Neural cell (in vitro differentiated cells): ENCODE measurements around the gene IL1R2. TPM values are rescaled to one million over a fixed set of nuclear protein-coding genes. Genes with fewer than 3 reads are reported as not detected.

Experiments
- H2AFZ ChIP-seq: fragments of 200-600, 300-800 bp; sonication (generic), shearing (Covaris generic); 2 replicates; pipeline ENCODE4 v1.6.0; 2014; ENCODE audit warnings: low read depth, mild to moderate bottlenecking, antibody characterized with exemption, low read length, moderate library complexity
- H3F3A ChIP-seq: fragments of 200-600 bp; shearing (Covaris generic); 2 replicates; pipeline ENCODE4 v1.6.1; 2016; ENCODE audit warnings: mild to moderate bottlenecking, moderate library complexity, mixed read lengths, antibody characterized with exemption, low read length; ENCODE audit not compliant: insufficient read depth, poor library complexity, severe bottlenecking
- H3K27ac ChIP-seq: fragments of 200-600, 300-800 bp; sonication (generic), shearing (Covaris generic); 2 replicates; pipeline ENCODE4 v1.5.1; 2014; ENCODE audit warnings: mild to moderate bottlenecking, low read length, moderate library complexity
- H3K27me3 ChIP-seq: fragments of 300-800, 200-600 bp; sonication (generic), shearing (Covaris generic); 2 replicates; pipeline ENCODE4 v1.6.0; 2014; ENCODE audit warnings: mild to moderate bottlenecking, low read depth, low read length, moderate library complexity; ENCODE audit not compliant: insufficient read depth
- H3K36me3 ChIP-seq: fragments of 300-800, 200-600 bp; sonication (generic), shearing (Covaris generic); 2 replicates; pipeline ENCODE4 v1.5.1; 2014; ENCODE audit warnings: mild to moderate bottlenecking, antibody characterized with exemption, low read length, moderate library complexity; ENCODE audit not compliant: insufficient read depth
- H3K4me2 ChIP-seq: fragments of 300-800, 200-600 bp; sonication (generic), shearing (Covaris generic); 2 replicates; pipeline ENCODE4 v1.6.0; 2014; ENCODE audit warnings: mild to moderate bottlenecking, low read length
- H3K4me3 ChIP-seq: fragments of 300-800, 200-600 bp; sonication (generic), shearing (Covaris generic); 2 replicates; pipeline ENCODE4 v1.5.1; 2014; ENCODE audit warnings: mild to moderate bottlenecking, low read length, moderate library complexity
- H3K79me2 ChIP-seq: fragments of 200-600 bp; shearing (Covaris generic); replicated peaks from 2 replicates; pipeline ENCODE4 v1.6.0; 2014; ENCODE audit warnings: mild to moderate bottlenecking, low read length, moderate library complexity; ENCODE audit not compliant: insufficient read depth
- H3K9ac ChIP-seq: fragments of 300-800, 200-600 bp; sonication (generic), shearing (Covaris generic); 2 replicates; pipeline ENCODE4 v1.6.1; 2016; ENCODE audit warnings: mild to moderate bottlenecking, low read length, mixed read lengths
- H3K9me2 ChIP-seq: fragments of 200-600 bp; shearing (Covaris generic); 2 replicates; pipeline ENCODE4 v1.6.1; 2016; ENCODE audit warnings: mild to moderate bottlenecking, low read length, mixed read lengths; ENCODE audit not compliant: insufficient read depth
- H3K9me3 ChIP-seq: fragments of 200-600, 300-800 bp; sonication (generic), shearing (Covaris generic); 2 replicates; pipeline ENCODE4 v1.6.1; 2016; ENCODE audit warnings: mild to moderate bottlenecking, mixed run types, low read length, moderate library complexity, mixed read lengths
- H4K20me1 ChIP-seq: fragments of 200-600 bp; shearing (Covaris generic); 2 replicates; pipeline ENCODE4 v1.6.1; 2016; ENCODE audit warnings: mild to moderate bottlenecking, mixed run types; ENCODE audit not compliant: insufficient read depth
- EP300 ChIP-seq: fragments of 450-650 bp; conservative IDR thresholded peaks from 2 replicates; pipeline ENCODE4 v1.6.1; 2014; ENCODE audit warnings: antibody characterized with exemption, mild to moderate bottlenecking, moderate library complexity; ENCODE audit not compliant: poor library complexity, severe bottlenecking
- EZH2 ChIP-seq: fragments of 200-600, 300-800 bp; shearing (Covaris generic), sonication (generic); IDR thresholded peaks from 2 replicates; pipeline ENCODE4 v1.6.1; 2014; ENCODE audit warnings: antibody characterized with exemption, low read length, borderline replicate concordance, mild to moderate bottlenecking; ENCODE audit not compliant: insufficient read depth, poor library complexity, severe bottlenecking
- MXI1 ChIP-seq: fragments of 450-650 bp; conservative IDR thresholded peaks from 2 replicates; pipeline ENCODE4 v1.6.1; 2014; ENCODE audit warnings: antibody characterized with exemption, mild to moderate bottlenecking; ENCODE audit not compliant: poor library complexity, severe bottlenecking
- POLR2AphosphoS5 ChIP-seq: IDR thresholded peaks from 2 replicates; pipeline ENCODE4 v1.6.1; 2012
- RAD21 ChIP-seq: fragments of 450-650 bp; conservative IDR thresholded peaks from 2 replicates; pipeline ENCODE4 v1.6.1; 2014; ENCODE audit warnings: antibody characterized with exemption, mild to moderate bottlenecking, moderate library complexity
- SMC3 ChIP-seq: fragments of 450-650 bp; conservative IDR thresholded peaks from 2 replicates; pipeline ENCODE4 v1.6.1; 2014; ENCODE audit warnings: antibody characterized with exemption, mild to moderate bottlenecking, moderate library complexity; ENCODE audit not compliant: poor library complexity
- TAF1 ChIP-seq: IDR thresholded peaks from 2 replicates; pipeline ENCODE4 v1.6.1; 2012; ENCODE audit warnings: low read depth
- polyA plus RNA-seq: library from polyadenylated mRNA; depleted of rRNA; stranded (reverse); fragments of >200 nt; gene quantifications from 2 replicates; pipeline ENCODE4 v1.2.3, GENCODE V29; 2014
- TF ChIP-seq, protein P1 (sequence below): fragments of 450-650 bp; IDR thresholded peaks from 2 replicates; pipeline ENCODE4 v1.5.1; 2014; ENCODE audit warnings: antibody characterized with exemption, mild to moderate bottlenecking, moderate library complexity; ENCODE audit not compliant: poor library complexity, severe bottlenecking
- TF ChIP-seq, protein P2 (sequence below): IDR thresholded peaks from 2 replicates; pipeline ENCODE4 v1.6.1; 2012; ENCODE audit warnings: borderline replicate concordance

The IL1R2 gene
- polyA plus RNA-seq, 1 donor from 2014 or later = not detected

DNA sequence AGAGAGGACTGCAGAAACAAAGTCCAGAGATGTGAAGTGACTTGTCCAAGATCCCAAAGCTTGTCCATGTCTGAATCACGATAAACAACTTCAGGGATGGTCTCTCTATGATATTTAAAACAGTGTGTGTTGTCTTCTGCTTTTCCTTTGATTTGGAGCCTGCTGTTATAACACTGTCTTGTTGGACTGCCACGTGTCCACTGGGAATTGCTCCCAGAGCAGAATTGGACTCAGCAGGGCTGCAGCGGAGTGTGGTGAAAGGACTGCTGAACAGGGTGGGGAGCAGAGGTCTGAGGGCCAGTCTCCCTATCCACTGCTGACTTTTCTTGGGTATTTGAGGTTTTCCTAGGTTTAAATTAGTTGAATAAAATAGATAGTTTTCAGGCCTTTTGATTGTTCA, 68.3 kb downstream of the IL1R2 start:
- H3K4me3 ChIP-seq = no peak overlapping the region
- no peaks in the 10 kb centered on the region for H3K9me2 ChIP-seq
- no peak overlapping the region for H3K9ac ChIP-seq
- H3F3A ChIP-seq = no peaks in the 10 kb centered on the region
- TF ChIP-seq, protein P1, sequence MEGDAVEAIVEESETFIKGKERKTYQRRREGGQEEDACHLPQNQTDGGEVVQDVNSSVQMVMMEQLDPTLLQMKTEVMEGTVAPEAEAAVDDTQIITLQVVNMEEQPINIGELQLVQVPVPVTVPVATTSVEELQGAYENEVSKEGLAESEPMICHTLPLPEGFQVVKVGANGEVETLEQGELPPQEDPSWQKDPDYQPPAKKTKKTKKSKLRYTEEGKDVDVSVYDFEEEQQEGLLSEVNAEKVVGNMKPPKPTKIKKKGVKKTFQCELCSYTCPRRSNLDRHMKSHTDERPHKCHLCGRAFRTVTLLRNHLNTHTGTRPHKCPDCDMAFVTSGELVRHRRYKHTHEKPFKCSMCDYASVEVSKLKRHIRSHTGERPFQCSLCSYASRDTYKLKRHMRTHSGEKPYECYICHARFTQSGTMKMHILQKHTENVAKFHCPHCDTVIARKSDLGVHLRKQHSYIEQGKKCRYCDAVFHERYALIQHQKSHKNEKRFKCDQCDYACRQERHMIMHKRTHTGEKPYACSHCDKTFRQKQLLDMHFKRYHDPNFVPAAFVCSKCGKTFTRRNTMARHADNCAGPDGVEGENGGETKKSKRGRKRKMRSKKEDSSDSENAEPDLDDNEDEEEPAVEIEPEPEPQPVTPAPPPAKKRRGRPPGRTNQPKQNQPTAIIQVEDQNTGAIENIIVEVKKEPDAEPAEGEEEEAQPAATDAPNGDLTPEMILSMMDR = no peak
- no peak for TF ChIP-seq RAD21
- H3K27me3 ChIP-seq = no peaks in the 10 kb centered on the region
- no peak overlapping the region for H3K4me2 ChIP-seq
- no peaks in the 10 kb centered on the region for H3K79me2 ChIP-seq
- no peaks in the 10 kb centered on the region for H3K9me3 ChIP-seq
- H4K20me1 ChIP-seq = no peaks in the 10 kb centered on the region
- H2AFZ ChIP-seq = no peak overlapping the region
- H3K27ac ChIP-seq = no peak overlapping the region
- H3K36me3 ChIP-seq = no peaks in the 10 kb centered on the region

DNA sequence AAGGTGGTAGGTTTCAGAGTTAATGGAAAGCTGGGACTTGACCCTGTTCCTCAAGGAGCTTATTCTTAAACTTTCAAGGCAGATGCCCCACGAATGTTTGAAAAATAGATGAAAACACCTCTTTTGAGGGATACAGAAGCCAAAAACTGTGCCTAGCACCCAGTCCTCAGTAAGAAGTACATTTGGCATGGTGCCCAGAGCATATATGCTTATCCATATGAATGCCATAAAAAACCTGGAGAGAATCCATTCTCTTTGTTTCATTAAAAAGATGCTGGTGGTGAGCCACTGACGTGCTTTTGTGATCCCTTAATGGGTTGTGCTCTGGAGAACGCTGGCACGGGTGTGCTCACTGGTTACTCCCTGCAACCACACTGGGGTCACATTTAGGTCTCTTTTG, 69.0 kb downstream of the IL1R2 start:
- Histone ChIP-seq H3K4me2 (no peak overlapping the region), H3K9ac (no peak overlapping the region), H3K27me3 (no peaks in the 10 kb centered on the region), H3K9me2 (no peaks in the 10 kb centered on the region), H3F3A (no peaks in the 10 kb centered on the region), H3K79me2 (no peaks in the 10 kb centered on the region), H4K20me1 (no peaks in the 10 kb centered on the region), H3K27ac (no peak overlapping the region), H3K9me3 (no peaks in the 10 kb centered on the region), H2AFZ (no peak overlapping the region), H3K36me3 (no peaks in the 10 kb centered on the region), H3K4me3 (no peak overlapping the region)
- TF ChIP-seq, protein P1 = no peak
- TF ChIP-seq SMC3 (no peak), RAD21 (no peak), MXI1 (no peak), TAF1 (no peak), EZH2 (no peak), EP300 (no peak), POLR2AphosphoS5 (no peak)
- TF ChIP-seq, protein P2, sequence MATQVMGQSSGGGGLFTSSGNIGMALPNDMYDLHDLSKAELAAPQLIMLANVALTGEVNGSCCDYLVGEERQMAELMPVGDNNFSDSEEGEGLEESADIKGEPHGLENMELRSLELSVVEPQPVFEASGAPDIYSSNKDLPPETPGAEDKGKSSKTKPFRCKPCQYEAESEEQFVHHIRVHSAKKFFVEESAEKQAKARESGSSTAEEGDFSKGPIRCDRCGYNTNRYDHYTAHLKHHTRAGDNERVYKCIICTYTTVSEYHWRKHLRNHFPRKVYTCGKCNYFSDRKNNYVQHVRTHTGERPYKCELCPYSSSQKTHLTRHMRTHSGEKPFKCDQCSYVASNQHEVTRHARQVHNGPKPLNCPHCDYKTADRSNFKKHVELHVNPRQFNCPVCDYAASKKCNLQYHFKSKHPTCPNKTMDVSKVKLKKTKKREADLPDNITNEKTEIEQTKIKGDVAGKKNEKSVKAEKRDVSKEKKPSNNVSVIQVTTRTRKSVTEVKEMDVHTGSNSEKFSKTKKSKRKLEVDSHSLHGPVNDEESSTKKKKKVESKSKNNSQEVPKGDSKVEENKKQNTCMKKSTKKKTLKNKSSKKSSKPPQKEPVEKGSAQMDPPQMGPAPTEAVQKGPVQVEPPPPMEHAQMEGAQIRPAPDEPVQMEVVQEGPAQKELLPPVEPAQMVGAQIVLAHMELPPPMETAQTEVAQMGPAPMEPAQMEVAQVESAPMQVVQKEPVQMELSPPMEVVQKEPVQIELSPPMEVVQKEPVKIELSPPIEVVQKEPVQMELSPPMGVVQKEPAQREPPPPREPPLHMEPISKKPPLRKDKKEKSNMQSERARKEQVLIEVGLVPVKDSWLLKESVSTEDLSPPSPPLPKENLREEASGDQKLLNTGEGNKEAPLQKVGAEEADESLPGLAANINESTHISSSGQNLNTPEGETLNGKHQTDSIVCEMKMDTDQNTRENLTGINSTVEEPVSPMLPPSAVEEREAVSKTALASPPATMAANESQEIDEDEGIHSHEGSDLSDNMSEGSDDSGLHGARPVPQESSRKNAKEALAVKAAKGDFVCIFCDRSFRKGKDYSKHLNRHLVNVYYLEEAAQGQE = no peak
